ENCODE measurements around the gene ADCY5. TPM values are rescaled to one million over a fixed set of nuclear protein-coding genes. Genes with fewer than 3 reads are reported as not detected.

ADCY5 gene
- total RNA-seq, 1 experiment from 2014 or later: 0.24 TPM

DNA sequence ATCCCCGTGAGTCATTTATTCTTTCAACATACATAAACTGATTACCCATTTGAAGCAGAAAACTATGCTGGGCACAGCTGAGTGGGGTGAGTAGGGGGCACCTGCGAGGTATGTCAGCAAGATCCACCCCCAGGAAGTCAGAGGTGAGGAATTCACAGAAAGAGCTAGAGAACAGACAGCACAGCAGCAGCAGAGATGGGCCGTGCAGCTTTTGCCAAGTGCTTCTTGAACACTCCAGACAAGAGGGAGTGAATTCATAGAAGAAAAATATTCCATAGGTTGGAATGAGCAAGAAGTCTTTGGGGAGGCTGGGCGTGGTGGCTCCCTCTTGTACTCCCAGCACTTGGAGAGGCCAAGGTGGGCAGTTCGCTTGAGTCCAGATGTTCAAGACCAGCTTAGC, 9.4 kb upstream of the ADCY5 start:
- no peak overlapping the region for H3K4me2 ChIP-seq
- H3K4me1 ChIP-seq (replicated peaks; ENCODE audit: insufficient read depth): no peaks in the 10 kb centered on the region
- POLR2A ChIA-PET (ENCODE audit: unreplicated experiment): no interaction called here
- TF ChIP-seq, protein P1, sequence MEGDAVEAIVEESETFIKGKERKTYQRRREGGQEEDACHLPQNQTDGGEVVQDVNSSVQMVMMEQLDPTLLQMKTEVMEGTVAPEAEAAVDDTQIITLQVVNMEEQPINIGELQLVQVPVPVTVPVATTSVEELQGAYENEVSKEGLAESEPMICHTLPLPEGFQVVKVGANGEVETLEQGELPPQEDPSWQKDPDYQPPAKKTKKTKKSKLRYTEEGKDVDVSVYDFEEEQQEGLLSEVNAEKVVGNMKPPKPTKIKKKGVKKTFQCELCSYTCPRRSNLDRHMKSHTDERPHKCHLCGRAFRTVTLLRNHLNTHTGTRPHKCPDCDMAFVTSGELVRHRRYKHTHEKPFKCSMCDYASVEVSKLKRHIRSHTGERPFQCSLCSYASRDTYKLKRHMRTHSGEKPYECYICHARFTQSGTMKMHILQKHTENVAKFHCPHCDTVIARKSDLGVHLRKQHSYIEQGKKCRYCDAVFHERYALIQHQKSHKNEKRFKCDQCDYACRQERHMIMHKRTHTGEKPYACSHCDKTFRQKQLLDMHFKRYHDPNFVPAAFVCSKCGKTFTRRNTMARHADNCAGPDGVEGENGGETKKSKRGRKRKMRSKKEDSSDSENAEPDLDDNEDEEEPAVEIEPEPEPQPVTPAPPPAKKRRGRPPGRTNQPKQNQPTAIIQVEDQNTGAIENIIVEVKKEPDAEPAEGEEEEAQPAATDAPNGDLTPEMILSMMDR (conservative IDR thresholded peaks at IDR 0.05): no peak
- TF ChIP-seq EZH2 (IDR thresholded peaks at IDR 0.05; ENCODE audit: low read depth): no peak
- no peaks in the 10 kb centered on the region for H3K79me2 ChIP-seq (ENCODE audit: low read depth)
- H3K9me2 ChIP-seq (ENCODE audit: insufficient read depth): no peaks in the 10 kb centered on the region
- H3K27me3 ChIP-seq (ENCODE audit: insufficient read depth, low read depth): no peaks in the 10 kb centered on the region
- CTCF ChIA-PET: interaction anchor here (0.7 kb wide), 1 partner anchor 19 kb away, joined by 3 read pairs; no protein-coding TSS in a partner anchor
- H4K20me1 ChIP-seq (ENCODE audit: insufficient read depth): no peaks in the 10 kb centered on the region
- H3K36me3 ChIP-seq (ENCODE audit: low read depth): no peaks in the 10 kb centered on the region
- H3K27ac ChIP-seq: no peak overlapping the region
- DNase-seq: no peak
- BruUV-seq (replicated peaks): no TSS peak
- intact Hi-C loops (cut with micrococcal nuclease; ENCODE audit: unreplicated experiment): no loop called here
- no peak overlapping the region for H3K4me3 ChIP-seq
- H3F3A ChIP-seq (ENCODE audit: insufficient read depth, low read depth): no peaks in the 10 kb centered on the region
- H3K9me3 ChIP-seq (ENCODE audit: insufficient read depth, low read depth): no peaks in the 10 kb centered on the region
- no peak overlapping the region for H2AFZ ChIP-seq

DNA sequence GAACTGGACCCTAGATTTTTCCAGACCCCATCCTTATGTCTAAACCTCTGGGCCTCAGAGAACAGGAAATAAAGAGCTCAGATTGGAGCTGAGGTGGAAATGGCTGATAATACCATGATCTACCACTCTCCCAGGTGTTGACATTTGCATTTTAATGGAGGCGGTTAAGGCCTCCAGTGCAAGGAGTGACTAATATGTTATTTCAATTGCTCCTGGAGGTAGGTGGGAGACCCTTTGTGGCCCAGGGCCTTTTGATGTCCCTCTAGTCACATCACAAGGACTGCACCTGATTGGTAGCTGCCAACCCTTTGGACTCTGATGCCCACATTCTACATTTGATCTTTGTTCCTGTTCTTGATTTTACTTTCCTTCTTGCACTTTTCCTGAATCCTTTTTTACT, 9.0 kb upstream of the ADCY5 start:
- intact Hi-C loops (cut with micrococcal nuclease; ENCODE audit: unreplicated experiment): no loop called here
- Histone ChIP-seq H3K27ac (no peak overlapping the region), H2AFZ (no peak overlapping the region), H3F3A (ENCODE audit: insufficient read depth, low read depth) (no peaks in the 10 kb centered on the region), H3K9me3 (ENCODE audit: insufficient read depth, low read depth) (no peaks in the 10 kb centered on the region), H3K4me3 (no peak overlapping the region), H3K4me1 (replicated peaks; ENCODE audit: insufficient read depth) (no peaks in the 10 kb centered on the region), H3K36me3 (ENCODE audit: low read depth) (no peaks in the 10 kb centered on the region), H3K9me2 (ENCODE audit: insufficient read depth) (no peaks in the 10 kb centered on the region), H3K4me2 (no peak overlapping the region), H3K27me3 (ENCODE audit: insufficient read depth, low read depth) (no peaks in the 10 kb centered on the region), H3K79me2 (ENCODE audit: low read depth) (no peaks in the 10 kb centered on the region), H4K20me1 (ENCODE audit: insufficient read depth) (no peaks in the 10 kb centered on the region)
- ChIA-PET CTCF (no interaction called here), POLR2A (ENCODE audit: unreplicated experiment) (no interaction called here)
- TF ChIP-seq, protein P1 (conservative IDR thresholded peaks at IDR 0.05): no peak
- TF ChIP-seq EZH2 (IDR thresholded peaks at IDR 0.05; ENCODE audit: low read depth): no peak
- no TSS peak for BruUV-seq (replicated peaks)
- no peak for DNase-seq

DNA sequence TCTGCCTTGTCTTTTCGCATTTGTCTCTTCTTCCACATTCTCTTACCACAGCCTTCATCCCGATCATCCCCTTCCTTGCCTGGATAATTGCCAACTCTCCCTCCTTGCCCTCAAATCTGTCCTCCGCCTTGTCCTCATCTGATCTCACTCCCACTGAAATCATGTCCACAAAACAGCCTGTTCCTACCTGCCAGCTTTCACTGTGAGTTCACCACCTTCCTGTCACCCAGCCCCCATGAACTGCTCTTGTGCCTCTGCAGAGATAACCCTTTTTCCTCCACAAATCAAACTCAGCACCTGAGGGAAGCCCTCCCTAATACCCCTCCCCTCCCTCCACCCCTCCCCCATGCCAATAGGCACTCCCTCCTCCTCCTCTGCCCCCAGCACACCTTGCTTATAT, 4.8 kb upstream of the ADCY5 start:
- no peaks in the 10 kb centered on the region for H3F3A ChIP-seq (ENCODE audit: insufficient read depth, low read depth)
- intact Hi-C loops (cut with micrococcal nuclease; ENCODE audit: unreplicated experiment): no loop called here
- no peaks in the 10 kb centered on the region for H4K20me1 ChIP-seq (ENCODE audit: insufficient read depth)
- no peaks in the 10 kb centered on the region for H3K27me3 ChIP-seq (ENCODE audit: insufficient read depth, low read depth)
- ChIA-PET CTCF (no interaction called here), POLR2A (ENCODE audit: unreplicated experiment) (no interaction called here)
- no peaks in the 10 kb centered on the region for H3K79me2 ChIP-seq (ENCODE audit: low read depth)
- DNase-seq: no peak
- no TSS peak for BruUV-seq (replicated peaks)
- H3K36me3 ChIP-seq (ENCODE audit: low read depth): no peaks in the 10 kb centered on the region
- H3K9me2 ChIP-seq (ENCODE audit: insufficient read depth): no peaks in the 10 kb centered on the region
- H3K4me1 ChIP-seq (replicated peaks; ENCODE audit: insufficient read depth): 0 out of 2 replicates have a peak, but pooled peaks cover 8% of the 10 kb centered on the region
- no peak overlapping the region for H3K4me3 ChIP-seq
- no peak overlapping the region for H3K4me2 ChIP-seq
- H3K9me3 ChIP-seq (ENCODE audit: insufficient read depth, low read depth): no peaks in the 10 kb centered on the region
- TF ChIP-seq EZH2 (IDR thresholded peaks at IDR 0.05; ENCODE audit: low read depth): no peak
- TF ChIP-seq, protein P1 (conservative IDR thresholded peaks at IDR 0.05): no peak
- no peak overlapping the region for H2AFZ ChIP-seq
- no peak overlapping the region for H3K27ac ChIP-seq
